GM19372 (cell line): Measurements from ENCODE around the gene GOLGA6L6.
"Not testable (repeated sequence)": the region's sequence is repeated elsewhere in the genome, so short reads cannot be mapped to it uniquely, and the experiment has no call there.

ENCODE experiments used
- ATAC-seq: cut with Tn5 transposase; IDR thresholded peaks from one replicate; pipeline ENCODE4 v1.9.1; 2021; ENCODE audit warnings: mild to moderate bottlenecking, low read depth, moderate library complexity; ENCODE audit not compliant: unreplicated experiment

Gene GOLGA6L6

DNA sequence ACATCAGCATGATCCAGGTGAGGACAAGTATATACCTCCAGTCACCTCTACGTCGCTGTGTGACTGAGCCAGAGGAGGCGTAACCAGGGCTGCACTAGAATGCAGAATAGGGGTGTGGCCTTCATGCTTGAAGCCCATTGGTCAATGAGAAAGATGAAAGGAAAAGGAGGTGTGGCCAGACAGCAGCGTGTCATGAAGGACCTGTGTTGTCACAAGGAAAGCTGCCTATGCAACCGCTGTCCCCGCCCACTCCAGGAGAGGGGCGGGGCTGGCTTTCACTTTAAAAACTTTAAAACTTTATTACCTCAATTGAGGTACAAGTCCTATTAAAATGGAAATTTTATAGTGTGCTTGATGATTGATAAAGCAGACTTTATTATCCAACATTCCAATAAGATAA is at the start of gene GOLGA6L6:
TSS of gene GOLGA6L6 (minus strand) at position 101 of the 400 bp plus-strand sequence. CDS start at position 10, 91 bp downstream.
- not testable (repeated sequence) for ATAC-seq

DNA sequence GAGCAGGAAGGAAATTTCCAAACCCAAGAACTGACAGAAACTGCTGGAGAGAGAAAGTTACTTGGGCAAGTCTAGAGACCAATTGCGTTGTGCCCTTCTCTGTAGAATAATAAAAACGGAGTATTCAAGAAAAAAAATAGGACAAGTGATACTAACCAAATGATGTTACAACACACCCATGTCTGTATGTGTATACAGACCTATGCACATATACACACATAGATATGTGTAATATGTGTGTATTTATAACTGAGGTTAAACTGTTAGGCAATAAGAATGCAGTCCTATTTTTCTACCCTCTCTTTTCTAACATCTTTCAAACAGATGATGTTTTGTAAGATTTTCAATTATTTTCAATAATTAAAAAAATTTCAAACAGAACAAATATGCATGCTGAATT is 48.5 kb upstream of the GOLGA6L6 start:
- not testable (repeated sequence) for ATAC-seq

- not testable (repeated sequence) for ATAC-seq
Measured at GRCh38 chr15:20586821-20587220, 45.2 kb upstream of the GOLGA6L6 start.

- not testable (repeated sequence) for ATAC-seq
Measured at GRCh38 chr15:20582726-20583115, 41.1 kb upstream of the GOLGA6L6 start.

- not testable (repeated sequence) for ATAC-seq
Measured at GRCh38 chr15:20582109-20582725, 40.6 kb upstream of the GOLGA6L6 start.

- not testable (repeated sequence) for ATAC-seq
Measured at GRCh38 chr15:20581261-20582108, 39.9 kb upstream of the GOLGA6L6 start.

GRCh38 chr15:20579662-20580061 is 38.1 kb upstream of the GOLGA6L6 start:
- not testable (repeated sequence) for ATAC-seq

- not testable (repeated sequence) for ATAC-seq
Measured at GRCh38 chr15:20551289-20551688, 9.7 kb upstream of the GOLGA6L6 start.

DNA sequence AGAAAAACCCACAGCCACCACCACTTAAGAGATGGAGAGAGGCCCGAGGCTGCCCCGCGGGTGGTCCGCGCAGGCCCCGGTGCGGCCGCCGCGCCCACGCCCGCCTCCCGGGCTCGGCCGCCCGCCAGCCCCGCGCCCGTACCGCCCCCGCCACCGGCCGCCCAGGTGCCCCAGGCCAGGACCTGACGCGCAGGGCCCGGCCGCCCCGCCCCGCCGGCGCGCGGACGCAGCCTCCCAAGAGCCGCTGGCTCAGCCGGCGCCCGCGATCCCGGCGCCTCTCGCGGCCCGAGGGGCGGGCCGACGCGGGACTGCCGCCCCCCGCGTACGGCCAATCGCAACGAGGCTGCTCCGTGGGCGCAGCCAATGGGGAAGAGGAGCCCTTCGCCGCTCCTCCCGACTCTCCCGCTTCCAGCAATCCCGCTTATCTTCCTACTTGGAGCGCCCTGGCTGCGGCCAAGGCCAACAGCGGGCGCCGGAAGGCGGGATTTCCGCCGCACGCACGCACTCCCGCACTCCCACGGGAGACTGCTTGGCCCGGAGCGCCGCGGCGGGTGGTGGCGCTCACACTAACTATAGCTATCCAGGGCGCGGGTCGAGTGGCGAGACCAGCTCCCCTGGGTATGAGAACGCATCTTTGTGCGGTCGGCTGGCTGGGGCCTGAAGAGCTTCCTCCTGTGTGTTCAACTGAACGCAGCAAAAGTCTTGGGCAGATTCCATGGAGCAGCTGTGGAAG is 35.5 kb downstream of the GOLGA6L6 start:
- ATAC-seq: not testable (repeated sequence)

- not testable (repeated sequence) for ATAC-seq
Measured at GRCh38 chr15:20502839-20503238, 38.8 kb downstream of the GOLGA6L6 start.

GRCh38 chr15:20501512-20502222 is 39.9 kb downstream of the GOLGA6L6 start:
- ATAC-seq: not testable (repeated sequence)

DNA sequence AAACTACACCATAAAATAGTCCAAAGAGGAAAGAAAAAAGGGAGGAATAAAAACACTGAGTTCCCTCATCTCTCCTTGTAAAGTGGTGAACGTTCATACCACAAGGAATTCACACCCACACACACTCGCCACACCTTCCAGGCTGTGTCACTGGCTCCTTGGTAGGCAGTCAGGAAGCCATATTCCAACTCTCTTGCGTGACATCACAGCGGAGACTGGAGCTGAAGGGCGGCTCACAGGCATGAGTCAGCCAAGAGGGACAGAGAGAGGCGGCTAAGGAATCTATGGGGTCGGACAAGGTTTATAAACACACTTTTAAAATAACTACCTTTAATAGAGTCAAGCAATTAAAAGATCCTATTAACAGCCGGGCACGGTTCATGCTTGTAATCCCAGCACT is 43.8 kb downstream of the GOLGA6L6 start:
- ATAC-seq: not testable (repeated sequence)

DNA sequence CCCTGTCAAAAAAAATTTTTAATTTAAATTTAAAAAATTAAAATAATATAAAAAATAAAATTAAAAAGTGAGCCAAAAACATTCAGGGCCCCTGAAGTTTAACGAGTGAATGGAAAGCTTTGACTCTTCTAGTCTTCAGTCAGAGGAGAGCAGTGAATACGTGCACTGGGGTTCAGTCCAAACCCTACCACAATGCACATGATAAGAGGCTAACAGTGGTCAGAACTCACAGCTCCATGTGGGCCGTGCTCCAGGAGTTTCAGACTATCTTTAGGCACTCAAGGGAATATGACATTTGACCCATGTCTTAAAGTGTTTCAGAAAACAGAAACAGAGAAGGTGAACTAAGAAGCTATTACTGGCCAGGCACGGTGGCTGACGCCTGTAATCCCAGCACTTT is 48.6 kb downstream of the GOLGA6L6 start:
- not testable (repeated sequence) for ATAC-seq

DNA sequence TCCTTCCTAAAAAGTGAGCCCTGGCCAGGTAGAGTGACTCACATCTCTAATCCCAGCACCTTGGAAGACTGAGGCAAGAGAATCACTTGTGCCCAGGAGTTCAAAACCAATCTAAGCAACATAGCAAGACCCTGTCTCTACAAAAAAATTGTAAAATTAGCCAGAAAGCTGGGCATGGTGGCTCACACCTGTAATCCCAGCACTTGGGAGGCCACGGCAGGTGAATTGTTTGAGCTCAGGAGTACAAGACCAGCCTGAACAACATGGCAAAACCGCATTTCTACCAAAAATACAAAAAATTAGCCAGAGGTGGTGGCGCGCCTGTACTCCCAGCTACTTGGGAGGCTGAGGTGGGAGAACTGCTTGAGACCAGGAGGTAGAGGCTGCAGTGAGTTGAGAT is 49.0 kb downstream of the GOLGA6L6 start:
- not testable (repeated sequence) for ATAC-seq

- not testable (repeated sequence) for ATAC-seq
Measured at GRCh38 chr15:20489320-20489719, 52.3 kb downstream of the GOLGA6L6 start.
